22Rv1 (cell line): ENCODE results near the gene DEUP1.

Experiments
- CTCF ChIP-seq: fragments of 450-650 bp; IDR thresholded peaks from 2 replicates; pipeline ENCODE4 v1.5.1; 2017; ENCODE audit warnings: mild to moderate bottlenecking
- ZFX ChIP-seq: fragments of 450-650 bp; IDR thresholded peaks from 2 replicates; pipeline ENCODE4 v1.6.1; 2017; ENCODE audit warnings: antibody characterized with exemption, borderline replicate concordance

- no peak; the same call in 1 of the 2 replicates for TF ChIP-seq CTCF
- no peak for TF ChIP-seq ZFX
These were observed 30.9 kb downstream of the DEUP1 start for GRCh38 chr11:93361435-93361834.
